GM19467 (cell line): ENCODE results near the gene CD80.
A peak's percentile ranks its signal among the peaks of the same experiment; 100 is the strongest.
"Not testable (repeated sequence)": the region's sequence is repeated elsewhere in the genome, so short reads cannot be mapped to it uniquely, and the experiment has no call there.

Experiments used
- ATAC-seq: cut with Tn5 transposase; IDR thresholded peaks from one replicate; pipeline ENCODE4 v1.9.1; 2021; ENCODE audit warnings: mild to moderate bottlenecking, moderate library complexity; ENCODE audit not compliant: unreplicated experiment

The CD80 gene, protein sequence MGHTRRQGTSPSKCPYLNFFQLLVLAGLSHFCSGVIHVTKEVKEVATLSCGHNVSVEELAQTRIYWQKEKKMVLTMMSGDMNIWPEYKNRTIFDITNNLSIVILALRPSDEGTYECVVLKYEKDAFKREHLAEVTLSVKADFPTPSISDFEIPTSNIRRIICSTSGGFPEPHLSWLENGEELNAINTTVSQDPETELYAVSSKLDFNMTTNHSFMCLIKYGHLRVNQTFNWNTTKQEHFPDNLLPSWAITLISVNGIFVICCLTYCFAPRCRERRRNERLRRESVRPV

DNA sequence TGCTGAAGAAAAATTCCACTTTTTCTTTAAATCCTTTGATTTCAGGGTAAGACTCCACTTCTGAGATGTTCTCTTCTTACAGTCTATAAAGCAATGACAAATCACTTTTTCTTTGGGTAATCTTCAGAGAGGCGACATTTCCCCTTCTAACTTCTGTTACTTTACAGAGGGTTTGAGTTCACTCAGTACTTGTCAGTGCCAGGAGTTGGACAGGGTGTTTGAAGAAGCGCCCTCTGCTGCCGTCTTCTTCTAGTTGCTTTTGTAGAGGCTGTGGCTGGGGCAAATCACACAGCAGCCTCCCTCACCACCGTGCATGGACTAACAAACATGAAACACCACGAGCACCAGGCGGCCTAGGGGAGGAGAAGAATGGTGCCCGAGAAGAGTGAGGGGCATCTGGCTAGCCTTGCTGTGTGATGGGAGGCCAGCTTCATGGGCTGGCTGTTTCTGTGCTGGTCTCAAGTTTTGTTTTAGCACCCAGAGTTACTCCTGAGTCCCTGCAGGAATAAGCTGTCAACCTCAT, at the start of gene CD80:
CD80 (minus strand) TSS at position 174 of the 523 bp plus-strand sequence. CDS start 1,886 bp downstream, outside the sequence.
- ATAC-seq: peak; percentile 47

- ATAC-seq: no peak
Measured at GRCh38 chr3:119608405-119609000, 49.1 kb upstream of the CD80 start.

- no peak for ATAC-seq
Measured at GRCh38 chr3:119604878-119605277, 45.5 kb upstream of the CD80 start.

DNA sequence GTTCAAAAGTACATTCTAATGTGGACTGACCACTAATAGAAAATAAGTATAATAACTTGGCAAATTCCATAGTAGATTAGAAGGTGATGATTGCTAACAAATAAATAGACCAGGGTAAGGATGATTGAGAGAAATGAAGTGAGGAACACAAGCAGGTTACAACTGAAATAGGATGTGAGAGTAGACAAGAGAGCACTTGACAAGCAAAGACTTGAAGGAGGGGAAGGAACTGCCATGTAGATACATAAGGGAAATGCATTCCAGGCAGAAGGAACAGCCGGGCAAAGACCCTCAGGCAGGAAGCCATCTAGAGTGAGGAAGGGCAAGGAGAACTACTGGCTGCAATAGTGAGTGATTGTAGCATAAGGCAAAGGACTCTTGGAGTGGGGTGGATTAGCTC, 43.3 kb upstream of the CD80 start:
- ATAC-seq: no peak

DNA sequence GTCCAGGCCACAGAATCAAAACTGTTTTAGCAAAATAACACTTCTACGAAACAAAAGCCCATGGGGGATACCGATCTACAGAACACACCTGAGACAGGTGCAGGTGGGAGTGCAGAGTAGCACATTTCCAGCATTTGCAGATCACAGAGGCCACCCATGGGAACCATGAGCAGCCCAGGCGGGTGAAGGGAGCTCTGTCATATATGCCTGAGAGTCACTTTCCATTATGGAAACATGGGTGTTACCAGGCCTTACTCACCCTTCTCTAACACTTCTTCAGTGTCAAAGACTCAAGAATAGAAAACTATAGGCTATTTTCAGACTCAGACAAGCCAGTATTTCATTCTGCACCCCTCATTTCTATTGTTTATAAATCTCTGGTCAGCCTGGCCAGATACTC, 41.7 kb upstream of the CD80 start:
- ATAC-seq: no peak

DNA sequence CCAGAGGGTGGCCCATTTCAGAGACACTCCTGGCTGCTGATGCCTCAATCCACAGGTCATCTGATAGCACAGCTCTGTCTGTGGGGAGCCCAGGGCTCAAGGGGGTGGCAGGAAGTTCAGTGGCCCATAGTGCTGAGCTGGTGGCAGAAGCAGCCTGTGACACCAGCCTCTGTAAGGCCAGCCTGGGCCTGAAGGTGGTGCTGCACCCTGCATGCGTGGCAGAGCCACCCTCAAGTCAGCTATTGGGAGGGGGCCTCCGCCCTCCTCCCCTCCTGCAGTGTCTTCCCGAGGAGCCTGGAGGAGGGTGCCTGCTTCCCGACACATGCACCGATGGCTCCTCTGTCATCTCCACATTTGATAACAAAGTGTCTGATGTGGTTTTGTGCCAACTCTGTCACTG, 41.3 kb upstream of the CD80 start:
- ATAC-seq: peak; percentile 65

GRCh38 chr3:119599558-119600174, 40.3 kb upstream of the CD80 start:
- ATAC-seq: no peak

DNA sequence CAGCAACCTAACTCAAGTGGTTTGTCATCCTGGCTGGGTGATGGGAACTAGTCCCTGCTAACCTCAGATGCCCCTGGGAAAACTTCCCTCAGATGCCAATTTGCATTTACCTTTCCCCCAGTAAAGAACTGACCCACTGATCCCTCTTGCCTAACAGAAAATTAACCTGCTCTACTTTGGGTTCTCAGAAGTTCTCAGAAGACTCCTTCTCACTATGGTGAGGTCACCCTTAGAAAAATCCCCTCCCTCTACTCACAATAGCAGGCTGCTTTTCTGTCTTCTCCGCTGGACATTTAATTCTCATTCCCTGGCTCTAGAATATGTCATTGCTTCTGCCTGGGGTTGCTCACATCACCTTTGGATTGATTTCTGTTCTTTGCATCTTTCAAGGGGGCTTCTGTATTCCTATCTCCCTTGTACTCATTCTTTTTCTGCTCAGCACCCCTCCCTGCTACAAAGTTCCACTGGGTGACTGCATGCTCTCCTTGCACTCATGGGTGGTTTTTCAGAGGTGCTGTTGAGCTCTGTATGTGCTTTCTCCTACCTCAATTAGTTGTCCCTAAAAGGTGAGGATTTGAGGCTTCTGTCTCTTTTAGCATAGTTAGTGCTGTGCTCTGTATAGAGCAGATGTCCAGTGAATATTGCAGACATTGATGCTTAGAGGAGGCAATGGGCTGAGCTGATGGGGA, 39.1 kb upstream of the CD80 start:
- ATAC-seq: peak; percentile 39

GRCh38 chr3:119597548-119598288, 38.3 kb upstream of the CD80 start, which contains the start of gene PLA1A:
PLA1A (plus strand) TSS chr3:119597885; CDS start chr3:119597914, 29 bp downstream.
- ATAC-seq: no peak

DNA sequence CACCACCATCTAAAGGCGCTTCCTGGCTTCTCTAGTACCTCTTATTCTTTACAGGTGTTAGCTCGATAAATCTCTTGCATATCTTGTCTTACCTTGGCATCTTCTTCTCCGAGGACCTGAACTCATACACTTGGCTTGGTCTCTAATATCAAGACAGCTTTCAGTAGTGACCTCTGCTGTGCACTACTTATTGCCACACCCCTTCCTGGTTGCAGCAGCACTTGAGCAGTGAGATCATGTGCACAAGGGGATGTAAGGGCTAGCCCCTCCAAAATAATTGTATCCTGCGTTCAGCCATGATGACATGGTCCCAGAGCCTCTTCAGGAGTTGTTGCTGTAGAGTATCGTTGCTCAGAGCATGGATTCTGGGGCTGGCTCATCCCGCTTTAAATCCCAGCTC, 37.0 kb upstream of the CD80 start:
- ATAC-seq: no peak

GRCh38 chr3:119595639-119596334, 36.4 kb upstream of the CD80 start:
- ATAC-seq: no peak

- ATAC-seq: not testable (repeated sequence)
Measured at GRCh38 chr3:119594929-119595328, 35.5 kb upstream of the CD80 start.

- no peak for ATAC-seq
Measured at GRCh38 chr3:119594066-119594465, 34.7 kb upstream of the CD80 start.

DNA sequence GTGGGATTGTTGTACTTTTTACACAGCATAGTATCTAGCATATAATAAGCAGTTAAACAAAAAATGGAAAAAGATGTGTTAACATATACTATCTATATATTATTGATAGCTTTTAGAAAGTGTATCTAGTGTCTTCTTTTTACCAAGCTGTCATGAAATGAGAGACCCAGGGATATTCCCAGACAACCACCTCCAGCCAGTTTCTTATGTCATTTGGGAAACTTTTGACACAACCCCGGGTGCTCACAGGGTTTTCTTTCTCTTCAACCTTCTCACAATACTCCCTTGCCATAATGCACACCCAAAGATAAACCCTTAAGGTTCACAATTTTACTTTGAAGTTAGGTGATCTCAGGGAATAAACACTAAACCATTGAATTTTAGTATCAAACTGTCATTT, 33.4 kb upstream of the CD80 start:
- no peak for ATAC-seq

DNA sequence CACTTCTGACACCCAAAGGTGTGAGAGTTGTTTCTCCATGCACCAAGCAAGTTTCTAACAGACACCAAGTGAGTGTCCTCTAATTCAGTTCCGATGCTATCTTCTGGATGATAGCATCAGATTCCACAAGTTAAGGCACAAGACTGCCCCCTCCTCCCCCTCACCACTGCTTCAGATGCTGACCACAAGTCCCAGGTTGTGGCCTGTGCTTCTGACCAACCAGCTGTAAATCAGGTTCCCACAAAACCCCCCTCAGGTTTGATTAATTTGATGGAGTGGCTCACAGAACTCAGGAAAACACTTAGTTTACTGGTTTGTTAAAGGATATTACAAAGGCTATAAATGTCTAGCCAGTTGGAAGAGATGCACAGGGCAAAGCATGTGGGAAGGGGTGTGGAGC, 31.3 kb upstream of the CD80 start:
- ATAC-seq: no peak

DNA sequence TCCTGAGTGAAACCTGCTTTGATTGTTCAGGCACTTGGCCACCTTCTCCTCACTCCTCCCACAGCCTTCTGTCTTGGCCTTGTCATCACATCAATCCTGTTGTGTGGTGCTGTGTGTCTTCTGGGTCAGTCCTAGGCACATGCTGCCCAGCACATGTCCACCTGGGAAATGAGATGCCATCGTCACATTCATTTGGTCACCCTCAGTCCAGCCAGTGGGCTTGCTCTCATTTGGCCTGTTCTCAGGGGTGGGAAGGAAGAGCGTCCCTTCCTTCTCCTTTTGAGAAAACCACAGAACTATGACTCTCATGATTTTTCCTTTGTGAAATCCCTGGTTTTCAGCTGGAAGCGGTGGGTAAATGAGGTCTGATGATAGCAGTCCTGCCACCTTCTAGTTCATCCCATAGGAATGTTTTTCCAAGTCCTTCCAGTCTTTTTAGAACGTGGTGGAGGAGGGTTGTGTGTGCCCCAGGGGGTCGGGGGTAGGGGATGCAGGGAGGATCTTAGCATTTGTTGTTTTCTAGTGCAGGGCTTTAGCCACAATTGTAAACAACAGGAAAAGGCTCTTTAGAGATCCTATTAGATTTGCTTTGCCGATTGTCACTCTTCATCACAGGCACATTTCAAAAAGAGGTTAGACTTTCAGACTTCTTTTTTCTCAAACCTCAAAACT, 29.8 kb upstream of the CD80 start:
- no peak for ATAC-seq

DNA sequence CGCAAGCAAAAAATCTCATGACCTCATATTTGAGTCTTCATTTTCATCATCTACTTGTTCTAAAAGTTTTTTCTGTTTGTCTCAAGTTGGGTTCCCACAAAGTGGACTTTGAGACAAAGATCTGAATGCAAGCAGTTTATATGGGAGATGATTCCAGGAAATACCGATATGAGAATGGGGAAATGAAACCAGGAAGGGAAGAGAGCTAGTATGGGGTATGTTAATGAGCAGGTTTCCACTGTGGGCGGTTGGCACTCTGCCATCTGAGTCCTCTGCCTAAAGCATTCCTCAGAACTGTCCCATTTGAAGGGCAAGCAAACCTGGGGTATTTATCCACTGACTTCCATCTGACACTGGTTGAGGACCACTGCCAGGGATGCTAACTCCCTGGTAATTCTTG, 28.7 kb upstream of the CD80 start:
- ATAC-seq: no peak

DNA sequence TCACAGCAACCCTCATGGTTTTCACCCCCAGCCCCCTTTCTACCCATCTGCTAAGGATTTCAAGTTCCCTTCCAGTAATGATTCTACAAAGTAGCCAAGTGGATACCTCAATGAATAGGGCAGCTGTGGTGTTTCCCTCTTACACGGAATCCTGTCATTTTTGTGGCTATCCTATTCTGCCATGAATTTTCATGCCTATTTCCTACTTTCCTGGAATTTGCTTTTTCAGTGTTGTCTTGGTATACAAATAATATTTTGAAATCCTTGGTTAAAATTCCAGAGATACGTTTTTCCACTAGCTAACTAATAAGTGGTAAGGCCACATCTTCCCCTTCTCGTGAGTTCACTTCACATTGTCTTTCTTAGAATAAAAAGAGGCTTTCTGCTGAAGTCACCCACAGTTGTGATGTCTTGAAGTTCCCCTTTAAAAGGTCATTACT, 27.3 kb upstream of the CD80 start:
- no peak for ATAC-seq

- no peak for ATAC-seq
Measured at GRCh38 chr3:119585856-119586570, 26.6 kb upstream of the CD80 start.
